ENCODE measurements around the gene TENT5A.
"Not testable (repeated sequence)": the region's sequence is repeated elsewhere in the genome, so short reads cannot be mapped to it uniquely, and the experiment has no call there.

Gene TENT5A

DNA sequence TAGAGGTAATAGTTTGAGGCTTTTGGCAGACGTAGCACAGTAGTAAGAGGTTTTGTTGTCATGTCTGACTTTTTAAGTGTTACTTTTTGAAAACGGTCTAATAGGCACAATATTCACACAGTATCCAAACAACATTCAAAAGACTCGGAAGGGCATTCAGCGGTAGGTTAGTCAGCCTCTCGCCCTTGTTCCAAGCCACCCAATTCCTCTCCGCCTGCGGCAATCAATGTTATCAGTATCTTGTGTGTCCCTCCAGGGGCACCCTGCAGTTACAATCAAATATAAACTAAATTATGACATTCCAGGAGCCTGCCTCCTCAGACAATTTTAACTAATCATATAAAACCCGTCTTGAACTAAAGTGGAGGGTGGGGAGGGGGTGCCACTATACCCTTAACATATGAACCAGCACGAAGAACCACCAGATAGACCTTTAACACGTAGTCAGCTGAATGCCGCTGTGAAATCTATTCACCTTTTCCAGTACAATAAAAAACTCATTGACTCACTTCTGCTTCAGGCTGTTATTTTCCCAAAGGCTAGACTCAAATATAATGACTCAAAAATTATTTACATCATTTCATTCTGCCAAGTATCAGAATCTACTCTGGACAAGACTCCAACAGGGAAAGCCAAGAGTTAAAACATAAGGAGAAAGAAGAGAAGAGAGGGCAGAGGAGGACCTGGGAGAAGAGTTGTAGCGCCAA lies 1.6 kb downstream of the TENT5A start:
- FAIRE-seq (no peak), DNase-seq (ENCODE audit: low spot score) (no peak)

DNA sequence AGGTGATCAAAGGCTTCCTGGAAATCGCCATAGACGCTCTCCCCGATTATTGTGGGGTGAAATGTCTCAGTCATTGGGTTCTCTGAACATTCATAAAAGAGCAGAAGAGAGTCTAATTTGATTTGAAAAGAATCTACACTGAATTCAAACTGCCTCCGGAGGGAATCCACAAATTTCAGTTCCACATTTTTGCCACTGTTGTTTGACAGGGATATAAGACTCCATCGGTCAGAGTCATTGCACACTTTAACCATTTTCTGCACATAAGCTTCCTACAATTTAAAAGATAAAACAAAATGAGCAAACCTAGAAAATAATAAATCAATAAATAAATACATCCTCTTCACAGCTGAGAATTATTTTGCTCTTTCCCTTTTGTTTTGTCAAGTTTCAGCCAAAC lies 2.3 kb downstream of the TENT5A start:
- DNase-seq (ENCODE audit: low spot score), result no peak
- FAIRE-seq, result no peak

DNA sequence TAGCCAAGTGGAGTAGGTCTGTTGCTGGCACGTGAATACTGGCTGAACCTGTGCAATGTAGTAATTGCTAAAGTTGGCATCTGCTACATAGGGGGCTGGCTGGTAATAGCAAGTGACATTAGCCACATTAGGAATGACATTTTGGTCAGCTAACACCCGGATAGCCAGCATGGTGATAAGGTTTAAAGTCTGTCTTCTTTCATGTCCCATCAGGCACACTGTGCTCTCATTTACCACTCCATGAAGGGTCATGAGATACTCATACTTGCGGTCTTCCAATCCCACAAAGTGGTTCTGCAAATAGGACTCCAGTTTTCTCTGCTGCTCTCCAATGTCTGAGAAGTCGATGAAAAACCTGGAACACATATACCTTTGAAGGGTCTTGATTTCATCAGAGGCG lies 2.8 kb downstream of the TENT5A start:
- DNase-seq (ENCODE audit: low spot score), result no peak
- FAIRE-seq, result no peak

DNA sequence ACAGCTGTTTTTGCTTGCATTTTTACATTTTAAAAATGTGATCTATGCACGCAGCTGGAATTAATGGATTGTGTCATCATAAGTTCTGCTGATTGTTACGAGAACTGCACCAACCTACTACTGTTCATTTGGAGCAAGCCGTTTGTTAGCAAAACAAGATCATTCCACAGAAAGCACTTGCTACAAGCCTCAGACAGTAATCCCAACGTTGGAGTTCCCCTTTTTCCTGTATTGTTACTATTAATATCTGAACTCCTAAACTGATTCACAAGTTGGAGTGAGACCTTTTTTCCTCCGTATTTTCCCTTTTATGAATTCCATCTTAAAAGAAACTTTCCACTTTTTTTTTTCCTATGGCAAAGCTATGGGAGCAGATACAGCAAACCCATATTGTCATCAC lies 3.5 kb downstream of the TENT5A start:
- DNase-seq (ENCODE audit: low spot score) (no peak), FAIRE-seq (no peak)

DNA sequence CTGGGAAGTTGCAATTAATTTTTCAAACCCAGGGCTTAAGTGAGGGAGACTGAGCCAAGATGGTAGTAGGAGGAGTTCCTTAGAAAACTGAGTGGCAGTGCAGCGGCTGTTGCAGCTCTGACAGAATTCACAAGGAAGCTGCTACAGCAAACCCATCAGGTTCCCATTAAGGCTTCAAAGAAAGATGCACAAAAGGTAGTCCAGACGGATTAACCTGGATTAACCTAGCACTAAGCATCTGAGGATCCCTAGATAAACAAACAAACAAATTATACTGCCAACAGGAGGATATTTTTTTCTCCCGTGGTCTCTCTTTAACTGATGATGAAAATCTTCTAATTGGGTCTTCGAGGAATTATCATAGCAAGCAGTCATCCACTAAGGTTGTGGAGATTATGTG lies 5.2 kb downstream of the TENT5A start:
- DNase-seq (ENCODE audit: low spot score) (no peak), FAIRE-seq (no peak)

DNA sequence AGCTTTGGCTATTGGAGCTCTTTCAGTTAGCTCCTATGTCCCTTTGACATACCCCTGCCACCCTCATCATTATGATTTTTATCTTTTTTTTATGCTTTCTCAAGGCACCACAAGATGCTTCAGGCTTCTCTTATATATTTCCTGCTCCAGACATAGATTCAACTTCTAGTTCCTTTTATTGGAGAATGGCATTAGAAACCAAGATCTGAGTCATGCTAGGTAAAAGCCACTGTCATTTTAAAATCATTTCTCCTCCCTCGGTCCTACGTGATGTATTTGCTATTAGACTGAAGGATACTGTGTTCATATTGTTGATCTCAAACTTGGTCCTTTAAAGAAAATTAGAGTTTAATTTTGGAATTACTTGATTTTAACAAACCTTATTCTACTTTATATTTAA lies 8.3 kb downstream of the TENT5A start:
- DNase-seq (ENCODE audit: low spot score) (no peak), FAIRE-seq (no peak)

DNA sequence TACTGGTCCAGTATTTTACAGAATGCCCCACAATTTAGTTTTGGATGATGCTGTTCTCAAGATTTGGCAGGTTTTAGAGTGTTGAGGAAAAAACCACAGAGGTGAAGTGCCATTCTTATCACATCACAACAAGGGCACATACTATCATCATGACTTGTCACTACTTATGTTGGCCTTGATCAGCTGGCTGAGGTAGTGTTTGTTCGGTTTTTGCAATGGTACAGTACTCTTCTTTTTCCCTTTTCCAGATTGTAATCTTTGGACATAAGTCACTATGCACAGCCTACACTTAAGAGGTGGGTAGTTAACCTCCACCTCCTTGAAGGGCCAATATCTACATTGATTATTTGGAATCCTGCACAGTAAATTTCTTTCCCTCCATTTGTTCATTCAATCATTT lies 8.8 kb downstream of the TENT5A start:
- FAIRE-seq, result no peak
- no peak for DNase-seq (ENCODE audit: low spot score)

DNA sequence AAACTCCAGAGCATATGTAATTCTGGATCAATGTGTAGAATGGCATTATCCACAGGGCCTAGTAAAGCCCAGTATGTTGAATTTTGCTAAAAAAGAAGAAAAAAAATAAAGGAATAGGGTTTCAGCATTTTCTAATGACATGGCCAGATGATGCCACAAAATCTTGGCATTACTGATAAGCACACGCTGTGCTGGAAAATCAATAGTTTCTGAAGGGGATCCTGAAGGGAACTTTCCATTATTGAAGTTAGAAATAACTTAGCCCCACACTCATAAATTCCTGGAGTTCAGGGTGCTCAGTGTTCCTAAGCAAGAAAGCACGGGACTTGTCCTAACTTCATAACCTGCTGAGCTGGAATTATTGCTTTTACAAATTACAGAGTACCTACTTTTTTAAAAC lies 10.8 kb downstream of the TENT5A start:
- no peak for FAIRE-seq
- no peak for DNase-seq (ENCODE audit: low spot score)

DNA sequence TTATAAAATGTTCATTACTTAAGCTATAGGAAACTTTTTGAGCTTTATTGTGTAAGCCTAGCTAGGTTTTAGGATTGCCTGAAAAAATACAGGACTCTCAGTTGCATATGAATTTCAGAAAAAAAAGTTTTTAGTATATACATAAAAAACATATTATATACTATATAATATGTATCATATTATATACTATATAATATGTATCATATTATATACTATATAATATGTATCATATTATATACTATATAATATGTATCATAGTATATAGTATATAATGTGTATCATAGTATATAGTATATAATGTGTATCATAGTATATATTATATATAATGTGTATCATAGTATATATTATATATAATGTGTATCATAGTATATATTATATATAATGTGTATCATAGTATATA lies 11.9 kb downstream of the TENT5A start:
- not testable (repeated sequence) for FAIRE-seq; DNase-seq (ENCODE audit: low spot score)

DNA sequence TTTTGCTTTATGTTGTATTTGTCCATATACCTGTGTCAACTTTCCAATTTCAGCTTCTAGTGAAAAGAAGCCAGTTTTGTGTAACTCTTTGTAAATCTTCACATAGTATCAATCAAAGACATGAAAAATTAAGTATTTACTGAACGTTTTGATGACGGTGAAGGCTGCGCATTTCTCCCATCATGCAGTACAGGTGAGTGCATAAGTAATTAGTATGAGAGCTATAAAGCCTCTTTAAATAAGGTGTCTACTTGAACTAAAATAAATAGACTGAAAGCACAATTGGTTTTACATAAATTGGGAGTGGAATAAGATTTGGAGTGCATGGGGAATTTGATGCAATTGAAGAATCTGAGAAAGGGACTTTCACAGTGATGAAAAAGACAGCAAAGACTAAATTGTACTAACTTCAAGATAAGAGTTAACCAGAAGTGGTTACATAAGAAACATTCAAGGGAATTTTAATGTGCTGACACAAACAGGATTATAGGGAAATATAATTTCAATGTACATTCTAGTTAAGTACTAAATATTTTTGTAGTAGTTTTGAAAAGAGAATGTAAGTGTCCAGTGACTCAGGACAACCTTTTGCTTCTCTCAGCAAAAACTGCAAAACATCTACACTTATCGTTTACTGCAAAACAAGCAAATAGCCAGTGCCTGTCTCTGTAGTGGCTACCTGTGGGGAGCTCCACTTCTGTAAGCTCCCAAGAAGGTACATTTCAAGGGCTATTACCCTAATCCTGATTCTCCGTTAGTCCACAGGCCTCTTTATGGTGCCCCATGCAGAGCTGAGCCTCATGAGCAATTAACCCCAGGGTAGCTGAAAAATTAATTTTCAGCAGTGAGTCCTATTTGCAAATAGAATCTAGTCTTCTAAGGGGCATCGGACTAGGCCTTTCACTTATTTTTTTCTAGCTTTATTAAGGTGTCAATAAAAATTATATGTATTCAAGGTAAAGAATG lies 13.0 kb downstream of the TENT5A start:
- DNase-seq (ENCODE audit: low spot score) (no peak), FAIRE-seq (no peak)

DNA sequence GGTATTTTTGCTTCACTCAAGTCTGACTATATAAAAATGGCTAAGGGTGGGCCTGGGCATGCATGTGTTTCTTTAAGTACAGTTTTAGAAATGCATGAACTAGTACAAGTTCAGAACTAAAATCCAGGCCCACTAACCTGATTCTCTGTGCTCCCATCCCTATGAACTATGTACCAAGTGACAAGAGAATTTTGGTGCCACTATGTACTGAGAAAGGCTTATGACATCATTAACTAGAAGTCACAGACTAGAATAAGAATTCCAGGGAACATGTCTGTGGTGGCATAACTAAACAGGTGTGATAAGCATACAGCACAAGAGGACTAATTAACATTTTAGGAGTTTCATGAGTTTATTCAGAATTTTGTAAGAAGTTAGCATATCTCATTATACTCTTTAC lies 16.1 kb downstream of the TENT5A start:
- DNase-seq (ENCODE audit: low spot score) (no peak), FAIRE-seq (no peak)

DNA sequence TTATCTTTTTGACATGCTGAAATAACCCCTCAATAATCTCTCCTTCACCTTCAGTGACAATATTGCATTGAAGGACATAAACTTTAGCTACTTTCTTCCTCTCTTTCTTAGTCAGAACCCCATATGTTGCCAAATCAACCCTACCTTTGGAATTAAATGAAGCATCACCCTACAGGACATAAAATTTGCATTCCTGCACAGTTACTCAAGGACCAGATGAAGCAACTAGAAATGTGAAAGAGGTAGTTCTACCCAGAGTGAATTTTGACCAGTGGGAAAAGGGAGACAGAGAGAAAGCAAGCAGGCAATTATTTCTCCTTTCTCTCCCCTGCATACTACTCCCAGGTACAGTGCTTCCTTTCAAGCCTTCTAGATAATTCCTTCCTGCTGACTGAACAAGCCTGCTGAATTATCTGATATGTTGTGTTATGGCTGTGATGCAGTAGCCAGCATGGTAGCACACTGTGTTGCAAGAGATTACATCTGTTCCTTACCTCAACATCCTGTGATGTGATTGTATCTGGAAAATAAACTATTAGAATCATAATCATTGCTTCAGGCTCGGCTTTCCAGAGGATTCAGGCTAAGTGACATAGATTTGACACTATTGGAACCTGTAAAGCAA lies 16.6 kb downstream of the TENT5A start:
- no peak for DNase-seq (ENCODE audit: low spot score)
- no peak for FAIRE-seq

DNA sequence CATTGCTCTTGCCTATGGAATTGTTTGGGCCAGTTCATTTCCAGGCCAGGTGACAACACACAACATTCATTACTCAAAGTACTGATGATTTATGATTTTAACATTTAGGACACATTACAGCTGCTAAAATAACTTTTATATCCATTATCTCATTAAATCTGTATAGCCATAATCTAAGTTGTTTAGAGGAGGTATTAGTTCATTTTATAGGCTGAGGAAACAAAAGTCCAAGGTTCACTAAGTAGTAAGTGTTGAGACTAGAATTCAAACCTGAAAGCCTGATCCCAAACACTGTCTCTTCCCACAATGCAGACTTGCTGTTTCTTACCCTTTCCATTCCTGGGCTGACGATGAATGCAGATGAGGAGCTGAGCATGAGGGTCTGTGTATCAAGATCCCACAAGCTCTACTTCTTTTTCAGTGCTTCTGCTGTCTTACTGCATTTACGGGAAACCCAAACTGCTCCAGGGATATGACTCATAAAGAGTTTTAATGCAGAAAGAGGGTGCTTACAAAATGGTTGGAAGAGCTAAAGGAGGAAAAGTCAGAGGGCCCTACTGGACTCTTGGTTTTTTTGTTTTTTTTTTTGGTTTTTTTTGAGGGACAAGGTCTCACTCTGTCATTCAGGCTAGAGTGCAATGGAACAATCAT lies 17.9 kb downstream of the TENT5A start:
- DNase-seq (ENCODE audit: low spot score), result no peak
- FAIRE-seq, result no peak

DNA sequence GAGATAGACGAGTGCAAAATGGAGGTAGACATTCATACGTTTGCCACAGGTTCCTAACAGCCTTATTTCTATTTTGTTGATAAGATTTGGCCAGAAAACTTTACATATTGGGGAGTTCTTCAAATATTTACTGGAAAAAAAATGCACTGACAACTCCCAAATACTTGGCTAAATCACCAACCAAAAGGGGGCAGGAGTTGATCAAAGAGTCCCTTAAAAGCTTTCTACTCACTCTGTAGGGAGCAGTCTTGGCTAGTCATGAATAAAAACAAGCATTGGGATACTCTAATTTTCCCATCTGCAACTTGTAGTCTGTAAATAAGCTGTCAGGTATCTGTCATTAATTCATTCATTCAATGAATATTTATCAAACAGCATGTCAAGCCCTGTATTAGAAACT lies 18.4 kb downstream of the TENT5A start:
- FAIRE-seq (no peak), DNase-seq (ENCODE audit: low spot score) (no peak)

DNA sequence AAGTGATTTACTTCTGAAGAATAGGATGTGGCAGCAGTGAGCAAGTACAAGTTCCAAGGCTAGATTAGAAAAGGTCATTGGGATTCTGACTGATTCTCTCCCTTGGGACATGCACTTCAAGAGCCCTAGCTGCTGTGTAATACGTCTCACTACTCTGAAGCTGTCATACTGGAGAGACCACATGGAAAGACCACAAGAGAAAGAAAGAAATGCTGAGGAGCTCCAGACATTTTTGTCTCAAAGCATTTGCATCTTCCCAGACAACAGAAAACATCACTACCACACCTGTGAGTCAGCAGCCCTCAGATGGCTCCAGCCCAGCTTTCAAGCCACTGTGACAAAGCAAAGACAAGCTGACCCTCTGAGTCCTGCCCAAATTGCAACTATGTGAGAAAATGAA lies 20.7 kb downstream of the TENT5A start:
- FAIRE-seq, result no peak
- no peak for DNase-seq (ENCODE audit: low spot score)

DNA sequence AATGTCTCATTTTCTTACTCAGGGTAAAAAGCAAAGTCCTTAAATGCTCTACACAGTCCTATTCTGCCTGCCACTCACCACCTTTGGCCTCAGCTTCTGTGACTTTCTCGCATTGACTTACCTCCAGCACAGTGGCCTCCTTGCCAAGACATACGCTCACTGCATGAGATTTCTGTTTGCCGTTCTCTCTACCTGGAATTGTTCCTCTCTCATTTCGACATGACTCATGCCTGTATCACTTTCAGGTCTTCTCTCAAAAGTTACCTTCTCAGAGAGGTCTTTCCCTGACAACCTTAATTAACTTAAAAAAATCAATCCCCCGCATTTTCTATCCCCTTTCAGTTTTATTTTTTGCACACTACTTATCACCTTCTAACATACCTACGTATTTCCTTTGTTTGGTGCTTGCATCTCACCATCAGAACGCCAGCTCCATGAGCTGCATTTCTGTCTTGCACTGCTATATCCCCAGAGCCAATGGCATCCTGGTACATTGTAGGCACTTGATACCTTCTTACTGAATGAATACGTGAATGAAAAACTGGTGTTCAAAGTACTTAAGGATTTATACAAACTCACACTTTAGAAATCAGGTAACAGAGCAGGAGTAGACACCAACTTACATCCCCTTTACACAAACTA lies 24.5 kb downstream of the TENT5A start:
- DNase-seq (ENCODE audit: low spot score) (no peak), FAIRE-seq (no peak)

DNA sequence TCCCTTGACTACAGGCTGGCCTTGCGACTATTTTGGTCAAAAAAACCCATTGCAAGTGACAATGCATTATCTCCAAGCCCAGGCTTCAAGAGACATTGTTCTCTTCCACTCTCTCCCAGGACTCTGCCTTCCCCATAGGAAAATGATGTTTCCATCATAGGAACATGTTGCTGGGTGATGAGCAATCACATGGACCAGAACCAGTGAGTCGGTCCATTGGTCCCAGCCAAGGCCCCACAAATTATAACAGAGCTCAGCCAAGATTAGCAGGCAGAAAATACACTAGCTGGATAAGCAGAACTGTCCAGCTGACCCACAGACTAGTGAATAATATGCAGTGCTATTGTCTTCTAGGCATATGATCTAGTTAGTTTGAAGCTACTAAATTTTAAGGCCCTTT lies 27.4 kb downstream of the TENT5A start:
- FAIRE-seq, result no peak

DNA sequence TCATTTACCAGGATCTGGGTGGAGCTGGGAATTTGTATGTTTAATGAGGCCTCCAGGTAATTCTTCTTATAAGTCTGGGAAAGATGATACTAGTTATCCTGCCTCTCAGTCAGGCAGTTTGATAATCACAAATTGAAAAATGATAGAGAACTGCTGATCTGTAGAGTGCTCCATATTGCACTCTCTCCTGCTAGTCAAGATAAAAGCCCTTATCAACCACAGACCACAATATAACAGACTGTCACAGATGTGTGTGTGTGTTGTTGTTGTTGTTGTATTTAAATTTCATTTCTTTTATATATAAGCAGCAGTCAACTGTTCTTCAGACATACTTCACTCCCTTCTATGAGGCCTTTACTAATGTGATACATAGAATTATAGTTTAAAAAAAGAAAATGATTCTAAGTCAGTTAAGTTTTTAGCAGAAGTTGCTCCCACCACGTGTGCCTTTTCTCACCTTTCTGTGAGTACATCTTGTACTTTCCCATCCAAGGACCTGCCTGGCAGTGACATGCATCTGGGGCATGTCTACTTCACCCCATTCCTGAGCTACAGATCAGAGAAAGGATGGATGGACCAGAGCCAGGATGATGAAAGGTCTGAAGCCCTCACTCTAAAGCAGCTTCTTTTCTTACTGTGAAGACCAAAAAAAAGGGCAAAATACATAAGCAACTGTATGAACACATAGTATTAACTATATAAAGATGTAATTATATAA lies 29.8 kb downstream of the TENT5A start:
- DNase-seq (ENCODE audit: low spot score) (no peak), FAIRE-seq (no peak)

More for the DNA sequence above, 27.4 kb downstream of the TENT5A start:
- no peak for DNase-seq (ENCODE audit: low spot score)

DNA sequence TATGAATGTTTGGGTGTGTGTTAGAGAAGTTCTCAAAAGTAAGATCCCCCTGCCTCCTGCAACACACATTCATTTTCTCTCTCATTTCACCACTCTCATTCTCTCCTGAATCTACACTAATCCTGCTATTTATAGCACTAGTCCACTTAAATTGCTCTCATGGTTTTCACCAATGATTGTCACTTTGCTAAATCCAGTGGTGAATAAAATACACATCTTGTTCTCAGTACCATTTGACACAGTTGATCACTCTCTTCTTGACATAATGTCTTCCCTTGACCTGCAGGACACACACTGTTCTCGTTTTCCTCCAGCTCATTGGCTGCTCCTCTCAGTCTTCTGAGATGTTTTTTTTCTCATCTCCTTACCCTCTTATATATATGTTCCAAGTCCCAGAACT lies 32.1 kb downstream of the TENT5A start:
- no peak for DNase-seq (ENCODE audit: low spot score)
- FAIRE-seq, result no peak

DNA sequence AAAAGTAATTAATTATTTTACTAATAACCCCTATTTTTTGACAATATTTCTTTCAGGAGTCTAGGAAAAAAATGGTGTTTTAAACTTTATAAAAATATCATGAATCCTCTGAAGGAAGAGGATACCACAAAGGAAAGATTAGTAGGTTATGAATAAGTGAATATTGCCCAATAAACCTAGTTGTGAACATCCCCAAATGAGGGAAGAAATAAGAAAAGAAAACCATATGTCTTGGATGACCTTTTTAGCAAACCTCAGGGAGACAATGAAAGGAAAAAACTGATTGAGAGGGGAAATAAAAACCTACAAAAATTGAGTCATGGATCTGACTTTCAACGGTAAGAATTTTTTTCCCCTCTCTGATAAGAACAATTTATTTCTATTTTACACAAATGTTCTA lies 34.4 kb downstream of the TENT5A start:
- DNase-seq (ENCODE audit: low spot score), result no peak
- FAIRE-seq, result no peak

DNA sequence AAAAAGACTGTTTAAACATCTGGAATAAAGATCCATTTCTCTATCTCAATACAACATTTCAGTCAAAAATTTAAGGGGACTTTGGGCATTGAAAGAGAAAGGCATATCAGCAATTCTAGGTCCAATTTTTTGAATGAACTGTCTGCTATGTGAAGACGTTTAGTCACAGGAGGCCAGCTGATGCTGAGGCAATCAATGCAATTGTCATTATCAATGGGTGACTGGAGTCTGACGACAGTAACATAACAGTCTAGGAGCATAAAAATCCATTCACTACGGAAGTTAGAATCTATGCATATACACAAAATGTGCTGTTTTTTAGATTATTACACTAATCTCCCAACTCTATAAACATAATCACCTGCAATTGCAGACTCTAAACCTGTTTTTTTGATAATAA lies 37.8 kb downstream of the TENT5A start:
- DNase-seq (ENCODE audit: low spot score) (no peak), FAIRE-seq (no peak)

Data from urothelium cell line (cell line).